ENCODE measurements around the gene BYSL.

Gene BYSL, protein sequence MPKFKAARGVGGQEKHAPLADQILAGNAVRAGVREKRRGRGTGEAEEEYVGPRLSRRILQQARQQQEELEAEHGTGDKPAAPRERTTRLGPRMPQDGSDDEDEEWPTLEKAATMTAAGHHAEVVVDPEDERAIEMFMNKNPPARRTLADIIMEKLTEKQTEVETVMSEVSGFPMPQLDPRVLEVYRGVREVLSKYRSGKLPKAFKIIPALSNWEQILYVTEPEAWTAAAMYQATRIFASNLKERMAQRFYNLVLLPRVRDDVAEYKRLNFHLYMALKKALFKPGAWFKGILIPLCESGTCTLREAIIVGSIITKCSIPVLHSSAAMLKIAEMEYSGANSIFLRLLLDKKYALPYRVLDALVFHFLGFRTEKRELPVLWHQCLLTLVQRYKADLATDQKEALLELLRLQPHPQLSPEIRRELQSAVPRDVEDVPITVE

DNA sequence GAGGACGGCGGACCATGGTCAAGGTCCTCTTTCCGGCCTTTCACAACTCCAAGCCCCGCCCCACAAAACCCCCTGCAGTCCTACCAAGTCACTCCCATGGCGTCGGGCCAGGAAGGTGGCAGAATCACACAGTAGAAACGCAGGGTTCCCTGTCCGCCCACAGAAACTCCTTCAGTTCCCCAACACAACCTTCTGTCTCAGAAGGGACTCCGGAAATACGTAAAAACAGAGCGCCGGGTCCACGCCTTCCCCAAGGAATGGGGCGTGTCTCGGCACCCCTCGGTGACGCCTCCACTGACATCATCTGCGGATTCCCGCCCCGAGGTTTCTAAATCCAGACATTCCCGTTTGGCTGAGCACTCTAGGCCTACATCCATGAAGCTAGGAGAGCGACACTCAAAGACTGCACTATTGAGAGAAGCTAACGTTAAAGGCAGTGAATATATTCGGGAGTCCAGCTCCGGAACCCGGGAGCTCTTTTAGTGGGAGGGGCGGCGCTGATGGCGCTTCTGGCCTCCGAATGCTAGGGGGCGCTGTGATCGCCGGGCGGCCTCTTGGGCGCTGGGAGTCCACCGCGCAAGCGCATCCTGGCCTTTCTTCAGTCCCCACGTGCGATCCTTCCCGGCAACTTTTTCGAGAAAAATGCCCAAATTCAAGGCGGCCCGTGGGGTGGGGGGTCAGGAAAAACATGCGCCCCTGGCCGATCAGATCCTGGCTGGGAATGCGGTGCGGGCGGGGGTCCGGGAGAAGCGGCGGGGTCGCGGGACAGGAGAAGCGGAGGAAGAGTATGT is at the start of gene BYSL, which contains the start of gene MED20:
Gene BYSL (plus strand): TSS at position 579 of the 791 bp plus-strand sequence. CDS start 64 bp downstream, at position 643.
Gene MED20 (minus strand): TSS at position 219 of the 791 bp plus-strand sequence. CDS start 121 bp downstream, at position 98.
- DNase-seq (ENCODE audit: insufficient read length, low spot score) (peak; percentile 84), FAIRE-seq (peak; percentile 20)
- peak; percentile 37 for TF ChIP-seq POLR2A (IDR thresholded peaks at IDR 0.05; ENCODE audit: low read depth, low read length)

DNA sequence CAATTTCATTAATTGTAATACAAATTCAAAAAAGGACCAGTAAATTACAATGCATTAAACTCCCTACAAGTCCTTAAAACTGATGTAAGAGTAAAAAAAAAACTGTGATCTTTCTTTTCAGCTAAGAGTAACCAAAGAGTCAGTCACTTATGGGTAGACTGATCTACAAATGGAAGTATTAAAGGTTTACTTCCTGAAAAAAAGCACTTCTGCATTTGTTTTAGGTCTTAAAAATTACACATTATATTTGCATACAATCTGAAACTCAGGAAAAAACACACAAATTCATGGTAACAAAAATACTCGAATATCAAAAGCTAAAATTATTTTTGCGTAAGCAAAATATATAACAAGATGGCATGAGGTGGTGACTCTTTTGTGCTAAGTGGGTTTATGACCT is 49.6 kb upstream of the BYSL start:
- TF ChIP-seq POLR2A (IDR thresholded peaks at IDR 0.05; ENCODE audit: low read depth, low read length): no peak
- DNase-seq (ENCODE audit: insufficient read length, low spot score) (no peak), FAIRE-seq (no peak)

DNA sequence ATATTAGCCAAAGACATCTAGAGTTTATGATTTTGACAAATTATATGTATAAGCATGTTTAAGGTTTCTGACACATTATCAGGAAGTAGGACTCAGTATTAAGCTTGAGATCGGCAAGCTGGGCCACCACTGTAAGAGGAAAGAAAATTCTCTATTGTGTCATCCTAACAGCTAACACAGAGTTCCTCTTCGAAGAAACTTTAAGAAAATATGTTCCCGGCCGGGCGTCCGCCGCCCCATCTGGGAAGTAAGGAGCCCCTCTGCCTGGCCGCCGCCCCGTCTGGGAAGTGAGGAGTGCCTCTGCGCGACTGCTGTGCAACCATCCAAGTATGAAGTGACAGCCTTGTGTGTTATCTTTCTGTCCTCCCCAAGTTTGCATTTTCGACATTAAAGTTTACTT is 49.2 kb upstream of the BYSL start:
- TF ChIP-seq POLR2A (IDR thresholded peaks at IDR 0.05; ENCODE audit: low read depth, low read length): no peak
- no peak for DNase-seq (ENCODE audit: insufficient read length, low spot score)
- FAIRE-seq: no peak

DNA sequence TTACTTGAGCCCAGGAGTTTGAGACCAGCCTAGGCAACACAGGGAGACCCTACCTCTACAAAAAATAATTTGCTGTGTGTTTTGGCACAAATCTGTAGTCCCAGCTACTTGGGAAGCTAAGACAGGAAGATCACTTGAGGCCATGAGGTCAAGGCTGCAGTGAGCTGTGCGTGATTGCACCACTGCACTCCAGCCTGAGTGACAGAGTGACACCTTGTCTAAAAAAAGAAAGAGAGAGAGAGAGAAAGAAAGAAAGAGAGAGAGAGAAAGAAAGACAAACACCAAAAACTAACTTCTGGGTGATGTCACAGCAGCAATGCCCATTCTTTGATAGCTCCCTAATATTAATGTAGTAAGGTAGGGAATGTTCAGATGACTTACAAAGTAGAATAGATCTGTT is 46.6 kb upstream of the BYSL start:
- FAIRE-seq (no peak), DNase-seq (ENCODE audit: insufficient read length, low spot score) (no peak)
- no peak for TF ChIP-seq POLR2A (IDR thresholded peaks at IDR 0.05; ENCODE audit: low read depth, low read length)

DNA sequence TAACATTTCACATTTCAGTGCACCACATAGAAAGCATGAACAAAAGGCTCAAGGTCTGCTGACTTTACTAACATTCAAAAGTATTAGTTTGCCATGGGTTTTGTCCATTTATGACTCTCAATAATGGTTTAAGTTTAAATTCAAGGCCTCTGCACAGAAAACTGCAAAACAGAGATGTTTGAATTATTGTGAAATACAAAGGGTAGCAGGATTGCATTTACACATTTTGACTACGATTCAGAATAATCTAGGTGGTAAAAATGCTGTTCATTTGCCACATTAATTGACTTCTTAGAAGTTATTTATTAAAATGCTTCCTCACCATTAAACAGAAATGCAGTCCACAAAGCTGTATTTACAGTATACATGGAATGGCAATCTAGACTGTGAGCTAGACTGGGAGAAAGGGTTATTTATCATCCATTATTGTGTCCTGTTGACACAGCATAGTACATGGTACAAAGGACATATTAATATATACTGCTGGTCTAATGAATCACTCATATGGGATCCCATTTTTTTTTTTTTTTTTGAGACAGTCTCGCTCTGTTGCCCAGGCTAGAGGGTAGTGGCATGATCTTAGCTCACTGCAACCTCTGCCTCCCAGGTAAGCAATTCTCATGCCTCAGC is 44.1 kb upstream of the BYSL start:
- no peak for TF ChIP-seq POLR2A (IDR thresholded peaks at IDR 0.05; ENCODE audit: low read depth, low read length)
- peak; percentile 62 for FAIRE-seq

DNA sequence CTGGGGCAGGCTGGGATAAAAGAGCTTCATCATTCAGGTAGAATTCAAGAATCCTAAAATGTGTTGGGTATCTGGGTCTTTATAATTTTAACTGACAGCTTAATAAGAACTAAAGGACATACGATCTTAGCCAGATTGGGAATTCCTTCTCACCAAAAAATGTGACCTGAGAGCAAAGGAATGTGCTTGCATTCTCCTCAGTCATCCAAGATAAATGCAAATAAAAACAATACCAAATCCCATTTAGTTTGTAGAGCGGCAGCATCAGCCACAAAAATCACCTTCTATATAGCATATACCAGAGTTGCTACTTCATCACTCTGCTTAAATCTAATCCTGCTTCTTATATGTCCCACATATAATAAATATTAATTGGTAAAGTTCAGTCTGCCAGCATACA is 43.1 kb upstream of the BYSL start:
- TF ChIP-seq POLR2A (IDR thresholded peaks at IDR 0.05; ENCODE audit: low read depth, low read length): no peak
- DNase-seq (ENCODE audit: insufficient read length, low spot score): no peak
- FAIRE-seq: peak; percentile 96

More for the DNA sequence above, 44.1 kb upstream of the BYSL start:
- DNase-seq (ENCODE audit: insufficient read length, low spot score): no peak

DNA sequence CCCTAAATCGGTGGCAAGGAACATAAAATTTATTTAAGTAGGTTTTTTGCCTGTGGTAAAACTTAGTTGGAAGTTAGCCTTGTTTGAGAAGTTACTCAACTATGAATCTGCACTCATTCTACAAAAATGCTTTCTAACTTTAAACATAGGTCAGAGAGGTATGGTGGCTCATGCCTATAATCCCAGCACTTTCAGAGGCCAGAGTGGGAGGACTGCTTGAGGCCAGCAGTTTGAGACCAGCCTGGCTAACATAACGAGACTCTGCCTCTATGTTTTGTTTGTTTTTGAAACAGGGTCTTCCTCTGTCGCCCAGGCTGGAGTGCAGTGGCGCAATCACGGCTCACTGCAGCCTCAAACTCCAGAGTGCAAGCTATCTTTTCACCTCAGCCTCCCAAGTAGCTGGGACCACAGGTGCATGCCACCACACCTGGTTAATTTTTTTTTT is 42.3 kb upstream of the BYSL start:
- DNase-seq (ENCODE audit: insufficient read length, low spot score): no peak
- TF ChIP-seq POLR2A (IDR thresholded peaks at IDR 0.05; ENCODE audit: low read depth, low read length): no peak
- FAIRE-seq: peak; percentile 73

DNA sequence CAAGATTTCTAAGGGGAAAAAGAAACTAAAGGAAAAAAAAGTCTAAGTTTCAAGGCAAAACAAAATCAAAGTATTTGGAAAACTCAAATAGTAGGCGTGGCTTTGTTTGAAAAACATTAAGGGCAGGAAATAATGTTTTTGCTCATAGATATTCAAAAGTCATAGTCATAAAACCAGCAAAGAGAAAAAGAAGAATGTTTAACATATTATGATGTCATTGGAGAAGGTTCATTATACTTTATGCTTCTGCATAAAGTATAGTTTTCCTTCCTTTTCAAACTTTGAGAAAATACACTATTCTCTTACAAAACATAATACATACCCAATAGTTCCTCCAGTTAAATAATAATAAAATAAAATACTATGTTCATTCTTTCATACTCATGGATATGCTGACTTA is 39.8 kb upstream of the BYSL start:
- no peak for FAIRE-seq
- TF ChIP-seq POLR2A (IDR thresholded peaks at IDR 0.05; ENCODE audit: low read depth, low read length): no peak
- DNase-seq (ENCODE audit: insufficient read length, low spot score): no peak

DNA sequence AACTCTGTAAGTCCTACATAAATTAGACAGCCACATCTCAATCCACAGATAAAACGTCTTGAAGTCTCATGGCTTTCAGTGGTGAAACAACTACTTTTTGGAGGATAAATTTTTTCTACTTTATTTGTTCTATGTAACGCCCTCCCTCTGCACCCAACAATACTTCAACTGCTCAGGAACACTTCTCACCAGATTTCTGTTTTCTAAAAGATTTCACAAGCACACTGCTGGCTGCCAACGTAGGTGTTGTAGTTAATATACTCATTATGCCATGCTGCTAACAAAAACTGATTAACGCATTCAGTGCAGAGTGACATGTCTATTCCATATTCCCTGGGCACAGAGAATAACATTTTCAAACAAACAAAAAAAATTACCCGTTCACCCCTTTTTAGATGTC is 36.3 kb upstream of the BYSL start:
- DNase-seq (ENCODE audit: insufficient read length, low spot score) (no peak), FAIRE-seq (no peak)
- TF ChIP-seq POLR2A (IDR thresholded peaks at IDR 0.05; ENCODE audit: low read depth, low read length): no peak

DNA sequence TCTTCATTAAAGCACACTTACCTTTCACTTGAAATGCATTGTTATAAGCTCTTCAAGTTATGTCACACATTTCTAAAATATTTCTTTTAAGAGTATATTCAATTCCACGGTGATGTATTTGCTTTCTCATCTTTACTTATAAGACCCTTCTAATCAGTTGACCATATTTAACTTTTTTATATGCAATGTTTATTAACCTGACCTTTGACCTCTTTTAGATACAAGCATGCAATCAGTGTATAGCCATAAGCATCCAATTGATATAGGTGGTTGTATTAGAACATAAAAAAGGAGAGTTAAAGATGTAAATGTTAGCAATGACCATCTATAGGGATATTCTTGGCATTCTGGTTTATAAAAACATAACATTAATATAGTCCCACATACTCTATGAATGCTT is 35.4 kb upstream of the BYSL start:
- TF ChIP-seq POLR2A (IDR thresholded peaks at IDR 0.05; ENCODE audit: low read depth, low read length): no peak
- DNase-seq (ENCODE audit: insufficient read length, low spot score) (no peak), FAIRE-seq (no peak)

DNA sequence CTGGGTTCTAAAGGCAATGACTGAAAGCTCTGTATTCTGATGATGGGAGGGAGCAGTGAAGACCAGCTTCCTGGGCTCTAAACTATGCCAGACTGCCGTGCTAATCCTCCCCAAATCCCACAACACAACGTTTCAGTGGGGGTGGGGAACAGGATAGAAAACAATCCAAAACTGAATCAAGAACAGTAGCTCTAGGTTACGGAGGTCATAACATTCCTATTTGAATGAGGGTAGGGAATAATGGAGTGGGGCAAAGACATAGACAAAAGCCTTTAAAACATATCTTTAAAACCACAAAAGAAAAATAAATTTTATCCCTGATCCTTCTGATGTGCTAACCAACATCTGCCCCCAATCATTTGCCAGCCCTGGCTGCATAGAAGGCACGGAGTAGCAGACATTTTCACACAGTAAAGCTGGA is 34.0 kb upstream of the BYSL start:
- DNase-seq (ENCODE audit: insufficient read length, low spot score) (no peak), FAIRE-seq (no peak)

DNA sequence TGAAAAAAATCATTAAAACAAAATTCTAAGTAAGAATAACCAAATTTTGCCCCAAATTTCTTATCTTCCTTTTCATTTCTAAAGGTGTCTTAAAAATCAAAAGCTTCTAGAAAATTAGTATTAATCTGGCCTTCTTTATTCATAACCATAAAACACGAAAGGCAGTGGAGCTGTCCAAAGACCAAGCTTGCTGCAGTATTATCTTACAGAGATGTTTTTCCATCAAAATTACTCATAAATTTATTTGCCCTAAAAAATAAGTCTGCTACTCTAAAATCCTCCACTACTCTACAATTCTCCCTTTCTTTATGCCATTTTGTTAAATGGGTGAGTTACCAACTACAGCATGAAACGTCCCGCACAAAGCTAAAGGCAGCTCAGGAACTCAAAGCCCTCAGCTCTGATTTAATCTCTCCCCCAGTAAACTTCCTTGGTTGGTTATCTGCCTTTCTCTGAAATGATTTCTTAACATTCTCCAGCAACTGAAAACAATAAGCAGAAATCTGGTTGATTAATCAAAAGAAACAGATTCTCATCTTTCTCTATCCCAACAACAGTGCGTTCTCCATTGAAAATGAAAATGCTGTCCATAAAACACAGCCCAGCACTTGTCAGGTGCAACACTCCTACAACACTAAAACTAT is 28.3 kb upstream of the BYSL start:
- DNase-seq (ENCODE audit: insufficient read length, low spot score) (no peak), FAIRE-seq (no peak)
- TF ChIP-seq POLR2A (IDR thresholded peaks at IDR 0.05; ENCODE audit: low read depth, low read length): no peak

More for the DNA sequence above, 34.0 kb upstream of the BYSL start:
- no peak for TF ChIP-seq POLR2A (IDR thresholded peaks at IDR 0.05; ENCODE audit: low read depth, low read length)
